Daoy (cell line): ENCODE results near the gene KRT78. TPM values are rescaled to one million over a fixed set of nuclear protein-coding genes. Genes with fewer than 3 reads are reported as not detected.
"Not testable (repeated sequence)": the region's sequence is repeated elsewhere in the genome, so short reads cannot be mapped to it uniquely, and the experiment has no call there.

Source experiments
- DNase-seq: peaks from one replicate; pipeline ENCODE4 v3.0.0-alpha.2; 2015; ENCODE audit warnings: low read depth
- total RNA-seq: library from RNA; depleted of rRNA; stranded (reverse); fragments of >200 nt; shearing (Covaris generic); gene quantifications from 2 replicates; pipeline ENCODE4 v1.2.3, GENCODE V29; 2014; rRNA removed

Gene KRT78, protein sequence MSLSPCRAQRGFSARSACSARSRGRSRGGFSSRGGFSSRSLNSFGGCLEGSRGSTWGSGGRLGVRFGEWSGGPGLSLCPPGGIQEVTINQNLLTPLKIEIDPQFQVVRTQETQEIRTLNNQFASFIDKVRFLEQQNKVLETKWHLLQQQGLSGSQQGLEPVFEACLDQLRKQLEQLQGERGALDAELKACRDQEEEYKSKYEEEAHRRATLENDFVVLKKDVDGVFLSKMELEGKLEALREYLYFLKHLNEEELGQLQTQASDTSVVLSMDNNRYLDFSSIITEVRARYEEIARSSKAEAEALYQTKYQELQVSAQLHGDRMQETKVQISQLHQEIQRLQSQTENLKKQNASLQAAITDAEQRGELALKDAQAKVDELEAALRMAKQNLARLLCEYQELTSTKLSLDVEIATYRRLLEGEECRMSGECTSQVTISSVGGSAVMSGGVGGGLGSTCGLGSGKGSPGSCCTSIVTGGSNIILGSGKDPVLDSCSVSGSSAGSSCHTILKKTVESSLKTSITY
- 1.2 TPM in 1 of 2 replicates, not detected in the other for total RNA-seq

DNA sequence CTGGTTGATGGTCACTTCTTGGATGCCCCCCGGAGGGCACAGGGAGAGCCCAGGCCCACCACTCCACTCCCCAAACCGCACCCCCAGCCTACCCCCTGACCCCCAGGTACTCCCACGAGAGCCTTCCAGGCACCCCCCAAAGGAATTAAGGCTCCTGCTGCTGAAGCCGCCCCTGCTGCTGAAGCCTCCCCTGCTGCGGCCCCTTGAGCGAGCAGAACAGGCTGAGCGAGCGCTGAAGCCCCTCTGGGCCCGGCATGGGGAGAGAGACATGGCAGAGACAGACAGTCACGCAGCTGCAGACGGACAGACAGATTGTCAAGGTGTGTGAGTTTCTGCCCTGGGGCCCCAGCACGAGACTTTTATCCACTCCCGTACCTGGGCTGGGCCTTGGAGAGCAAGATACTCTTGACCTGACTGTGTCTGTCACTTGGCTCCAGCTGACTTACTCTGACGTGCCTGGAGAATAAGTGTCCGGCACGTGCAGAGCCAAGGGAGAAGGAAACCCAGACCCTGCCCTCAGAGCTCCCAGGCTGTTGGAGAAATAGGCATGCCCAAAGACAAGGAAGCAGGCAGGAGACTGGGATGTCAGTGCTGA lies at the start of gene KRT78:
KRT78 (minus strand) TSS at position 334 of the 595 bp plus-strand sequence; CDS start at position 270, 64 bp downstream.
- DNase-seq = no peak

DNA sequence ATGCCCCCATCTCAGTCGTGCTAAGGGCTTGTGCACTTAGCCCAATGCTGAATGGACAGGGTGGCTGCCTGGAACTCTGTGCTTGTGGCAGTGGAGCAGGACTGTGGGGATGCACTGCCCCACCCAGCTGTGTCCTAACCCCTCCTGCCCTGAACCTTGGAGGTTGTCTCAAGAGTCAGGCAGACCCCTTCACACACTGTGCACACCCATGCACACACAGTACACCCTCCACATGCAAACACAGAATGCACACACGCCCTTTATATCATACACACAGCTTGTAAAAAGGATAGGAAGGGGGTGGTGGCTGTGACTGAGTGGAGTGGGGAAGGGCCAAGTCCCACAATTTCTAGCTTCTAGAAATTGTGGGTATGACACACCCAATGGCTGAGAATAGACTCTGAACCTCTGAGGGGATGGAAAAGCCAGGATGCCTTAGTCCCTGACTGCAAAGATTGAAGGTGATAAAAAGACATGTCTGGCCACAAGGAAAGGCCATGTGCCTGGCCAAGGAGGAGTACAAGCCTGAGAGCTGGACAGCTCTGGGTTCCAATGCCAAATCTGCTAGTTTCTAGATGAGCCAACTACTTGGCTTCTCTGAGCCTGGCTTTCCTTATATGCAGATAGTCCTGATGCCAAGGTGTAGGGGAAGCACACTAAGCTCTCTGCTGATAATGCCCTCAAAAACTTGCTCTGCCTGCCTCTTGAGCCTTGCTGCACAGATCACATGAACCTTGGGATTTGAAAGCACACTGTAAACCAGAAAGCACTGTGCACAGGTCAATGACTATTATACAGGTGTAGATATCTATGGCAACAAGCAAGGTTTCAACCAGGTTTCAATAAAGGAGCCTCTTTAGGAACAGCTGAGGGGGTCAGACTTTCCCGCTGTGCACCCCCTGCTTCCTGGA lies 47.7 kb upstream of the KRT78 start:
- DNase-seq = no peak

DNA sequence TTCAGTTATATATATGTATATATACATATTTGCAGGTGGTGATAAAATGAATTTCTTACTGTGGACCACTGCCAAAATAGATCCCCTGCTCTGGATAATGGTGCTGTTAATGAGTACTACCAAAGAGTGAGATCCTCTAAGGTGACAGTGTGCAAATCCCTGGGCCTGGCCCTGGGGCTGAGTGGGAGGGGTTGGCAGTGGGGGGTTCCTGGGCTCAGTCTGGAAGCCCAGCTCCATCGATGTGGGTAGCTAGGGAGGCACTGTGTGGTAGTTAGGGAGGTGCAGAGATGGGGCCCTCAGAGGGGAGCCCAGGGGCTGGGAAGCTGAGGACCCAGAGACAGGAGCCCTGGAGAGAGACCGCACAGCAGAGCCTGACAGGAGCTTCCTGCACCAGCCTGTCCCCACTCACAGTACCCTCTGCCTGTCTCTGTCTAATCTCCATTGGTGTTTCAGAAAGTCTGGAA lies 47.0 kb upstream of the KRT78 start:
- no peak for DNase-seq

DNA sequence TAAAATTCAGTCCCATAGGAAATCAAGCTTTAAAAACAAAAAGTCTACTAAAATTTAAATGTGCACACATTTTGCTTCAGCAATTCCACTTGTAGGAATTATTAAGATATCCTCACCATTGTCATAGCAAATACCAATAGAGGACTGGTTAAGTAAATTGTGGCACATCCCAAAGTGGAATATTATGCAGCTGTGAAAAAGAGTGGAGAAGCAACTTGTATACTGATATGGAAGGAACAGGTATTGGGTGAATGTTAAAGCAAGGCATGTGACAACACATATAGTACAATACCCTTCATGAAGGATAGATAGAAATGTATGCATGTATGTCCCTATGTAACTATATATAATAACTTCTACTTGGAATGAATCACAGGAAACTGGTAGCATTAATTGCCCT lies 44.2 kb upstream of the KRT78 start:
- no peak for DNase-seq

DNA sequence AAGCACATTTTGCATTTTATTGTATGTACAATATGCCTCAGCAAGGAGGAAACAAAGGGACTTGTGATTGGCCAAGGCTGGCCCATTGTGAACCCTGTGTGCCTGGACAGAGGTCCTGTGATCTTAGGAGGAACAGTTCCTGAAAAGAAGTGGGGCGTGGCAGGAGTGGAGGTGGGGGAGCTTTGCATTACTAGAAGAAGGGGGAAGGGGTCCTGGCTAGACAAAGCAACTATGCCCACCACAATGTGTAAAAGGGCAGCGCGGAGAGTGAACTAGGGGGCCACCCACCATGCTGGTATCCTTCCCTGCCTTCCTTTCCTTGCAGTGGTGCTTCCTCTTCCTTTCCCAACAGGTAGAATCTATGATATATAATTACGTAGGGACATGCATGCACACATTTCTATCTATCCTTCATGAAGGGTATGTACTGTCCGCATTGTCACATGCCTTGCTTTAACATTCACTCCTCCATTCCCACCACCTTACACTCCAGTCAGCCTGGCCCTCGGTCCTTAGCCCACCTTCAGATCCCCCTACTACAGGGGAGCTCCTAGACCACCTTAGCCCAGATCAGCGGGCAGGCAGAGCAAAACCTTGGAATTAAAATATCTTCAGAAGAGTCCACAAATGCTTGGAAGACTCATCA lies 43.5 kb upstream of the KRT78 start:
- no peak for DNase-seq

DNA sequence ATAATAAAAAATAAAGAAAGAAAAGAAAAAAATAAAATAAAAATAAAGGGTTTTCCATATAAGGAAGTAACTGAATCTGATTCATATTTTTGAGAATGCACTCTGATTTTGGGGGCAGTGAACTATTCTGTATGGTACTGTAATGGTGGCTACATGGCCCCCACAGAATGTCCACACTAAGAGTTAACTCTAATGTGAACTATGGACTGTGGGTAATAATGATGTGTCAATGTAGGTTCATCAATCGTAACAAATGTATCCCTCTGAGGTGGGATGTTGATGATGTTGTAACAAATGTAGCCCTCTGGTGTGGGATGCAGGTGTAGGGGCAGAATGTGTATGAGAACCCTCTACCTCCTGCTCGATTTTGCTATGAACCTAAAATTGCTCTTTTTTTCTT lies 42.2 kb upstream of the KRT78 start:
- DNase-seq = no peak

DNA sequence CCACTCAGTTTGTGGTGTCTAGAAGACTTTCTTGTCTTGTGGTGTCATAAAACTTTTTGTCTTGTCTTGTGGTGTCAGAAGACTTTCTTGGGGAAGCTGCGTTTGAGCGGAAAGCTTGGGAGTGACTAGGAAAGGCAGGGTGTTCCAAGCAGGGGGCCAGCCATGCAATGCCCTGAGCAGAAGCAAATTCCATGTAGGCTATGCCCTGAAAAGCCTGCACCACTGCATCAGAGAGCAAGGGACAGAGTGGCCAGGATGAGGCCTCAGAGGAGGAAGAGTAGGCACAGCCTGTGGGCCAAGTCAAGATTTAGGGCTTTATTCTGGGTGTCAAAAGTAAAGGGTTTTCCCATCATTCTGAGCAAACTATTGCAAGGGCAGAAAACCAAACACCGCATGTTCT lies 41.6 kb upstream of the KRT78 start:
- DNase-seq = no peak

DNA sequence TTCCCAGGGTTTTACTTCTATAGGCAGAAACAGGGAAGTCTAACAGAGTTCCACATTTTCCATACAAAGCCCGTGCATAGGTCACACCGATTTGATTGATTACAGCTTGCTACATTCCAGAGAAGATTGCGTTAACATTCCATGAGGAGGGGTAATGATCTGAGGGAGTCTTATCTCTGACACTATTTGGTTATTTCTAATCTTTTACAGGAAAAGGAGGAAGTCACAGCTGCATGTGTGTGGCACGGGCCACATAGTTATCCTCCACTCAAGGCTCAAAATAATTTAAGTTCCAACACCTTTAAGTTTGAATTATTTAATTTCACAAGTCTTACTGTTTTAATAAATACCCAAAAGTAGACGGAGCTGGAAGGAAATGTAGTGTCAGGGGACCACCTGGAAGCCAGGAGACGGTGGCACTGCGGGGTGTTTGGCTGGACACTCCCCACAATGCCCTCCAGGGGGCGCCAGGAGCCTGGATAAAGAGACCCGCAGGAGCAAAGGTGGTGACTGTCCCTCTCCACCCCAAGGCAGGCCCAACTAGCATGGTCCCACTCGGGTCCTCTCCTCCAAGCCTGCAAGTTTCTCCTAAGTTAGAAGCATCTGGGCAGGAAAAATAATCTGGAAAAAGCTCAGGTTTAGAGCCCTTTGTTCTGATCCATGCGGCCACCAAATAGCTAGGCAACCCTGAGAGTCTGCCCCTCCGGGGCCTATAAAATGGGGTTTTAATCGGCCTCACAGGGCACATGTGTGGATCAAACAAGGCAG lies 35.9 kb upstream of the KRT78 start:
- peak; percentile 71 for DNase-seq

DNA sequence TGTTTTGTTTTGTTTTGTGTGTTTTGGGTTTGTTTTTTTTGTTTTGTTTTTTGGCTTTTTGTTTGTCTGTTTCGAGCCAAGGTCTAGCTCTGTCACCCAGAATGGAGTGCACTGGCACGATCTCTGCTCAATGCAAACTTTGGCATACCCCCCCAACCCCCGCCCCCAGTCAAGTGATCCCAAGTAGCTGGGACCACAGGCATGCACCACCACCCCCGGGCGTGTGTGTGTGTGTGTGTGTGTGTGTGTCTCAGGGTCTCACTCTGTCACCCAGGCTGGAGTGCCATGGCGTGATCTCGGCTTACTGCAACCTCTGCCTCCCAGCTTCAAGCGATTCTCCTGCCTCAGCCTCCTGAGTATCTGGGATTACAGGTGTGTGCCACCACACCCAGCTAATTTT lies 31.7 kb upstream of the KRT78 start:
- DNase-seq = not testable (repeated sequence)

DNA sequence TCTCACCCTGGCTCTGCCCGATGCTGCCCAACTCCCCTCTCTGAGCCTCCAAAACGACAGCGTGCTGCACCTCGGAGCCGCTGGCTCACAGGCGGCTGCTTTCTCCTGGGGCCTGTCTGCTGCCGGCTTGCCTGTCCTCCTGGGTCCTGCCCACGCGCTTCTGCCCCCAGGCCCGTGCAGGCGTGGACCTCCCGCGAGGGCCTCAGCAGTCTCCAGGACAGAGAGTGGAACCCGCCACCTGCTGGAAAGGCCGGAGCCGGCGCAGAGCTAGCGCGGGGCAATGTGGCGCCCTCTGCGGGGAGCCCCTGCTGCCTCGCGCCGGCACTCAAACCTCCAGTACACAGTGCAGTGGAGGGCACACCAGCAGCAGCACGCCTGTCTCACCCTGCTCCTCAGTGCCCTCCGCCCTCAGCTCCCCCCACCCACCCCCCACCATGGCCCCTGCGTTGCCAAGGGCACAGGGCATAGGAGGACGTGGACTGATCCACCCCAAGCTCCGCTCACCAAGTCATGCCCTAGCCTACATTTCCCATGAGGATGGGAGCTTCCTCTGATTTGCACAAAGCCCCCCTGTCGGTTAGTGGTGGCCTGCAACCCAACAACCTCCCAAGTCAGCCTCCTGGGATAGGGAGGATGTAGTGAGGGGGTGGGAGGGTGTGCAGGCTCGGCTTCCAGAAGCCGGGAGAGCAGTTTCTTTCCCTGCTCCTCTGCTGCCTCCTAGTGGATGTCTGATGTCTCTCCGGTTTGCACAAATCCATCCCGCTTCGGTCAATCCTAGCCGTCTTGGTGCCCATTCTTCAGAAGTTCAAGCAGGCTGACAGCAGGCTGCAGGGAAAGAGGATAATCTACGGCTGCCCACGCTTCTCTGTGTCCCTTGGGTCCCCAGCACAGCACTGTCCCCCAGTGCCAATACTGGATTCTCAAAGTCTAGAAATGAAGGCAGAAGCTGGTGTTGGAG lies 30.9 kb upstream of the KRT78 start:
- peak; percentile 94 for DNase-seq

DNA sequence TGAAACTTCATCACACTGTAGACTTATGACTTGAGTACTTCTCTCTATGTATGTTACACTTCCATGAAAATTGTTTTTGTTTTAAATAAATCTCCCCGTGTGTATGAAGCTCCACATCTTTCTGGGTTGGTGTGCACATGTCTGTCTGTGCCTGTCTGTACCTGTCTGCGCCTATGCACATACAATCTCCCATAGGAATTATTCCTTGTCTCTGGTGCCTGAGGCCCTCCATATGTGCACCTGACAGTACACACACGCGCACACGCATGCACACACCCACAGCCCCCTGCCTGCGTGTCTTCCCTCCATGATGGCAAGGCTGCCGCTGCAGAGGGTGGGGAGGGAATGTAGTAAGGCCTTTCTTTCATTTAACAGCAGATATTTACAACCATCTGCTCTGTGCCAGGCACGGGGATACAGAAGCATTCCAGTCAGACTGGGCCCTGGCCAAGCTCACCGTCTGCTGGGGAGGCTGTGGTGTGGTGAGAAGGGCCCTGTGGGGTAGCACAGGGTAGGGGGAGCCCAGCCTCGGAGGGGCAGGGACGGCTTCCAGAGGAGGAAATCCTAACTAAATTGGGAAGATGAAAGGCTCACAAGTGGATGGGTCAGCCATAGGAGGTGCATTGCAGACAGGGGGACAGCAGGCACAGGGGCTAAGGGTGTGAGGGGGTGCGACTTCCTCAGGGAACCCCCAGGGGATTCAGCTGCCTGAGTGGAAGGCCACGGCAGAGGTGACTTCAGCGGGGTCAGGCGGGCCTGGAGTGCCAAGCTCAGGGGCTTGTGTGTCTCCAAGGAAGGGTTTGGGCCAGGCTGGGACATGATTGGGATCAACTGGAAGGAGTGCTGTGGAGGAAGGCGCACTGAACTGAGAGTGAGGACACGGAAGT lies 30.0 kb upstream of the KRT78 start:
- DNase-seq = no peak

DNA sequence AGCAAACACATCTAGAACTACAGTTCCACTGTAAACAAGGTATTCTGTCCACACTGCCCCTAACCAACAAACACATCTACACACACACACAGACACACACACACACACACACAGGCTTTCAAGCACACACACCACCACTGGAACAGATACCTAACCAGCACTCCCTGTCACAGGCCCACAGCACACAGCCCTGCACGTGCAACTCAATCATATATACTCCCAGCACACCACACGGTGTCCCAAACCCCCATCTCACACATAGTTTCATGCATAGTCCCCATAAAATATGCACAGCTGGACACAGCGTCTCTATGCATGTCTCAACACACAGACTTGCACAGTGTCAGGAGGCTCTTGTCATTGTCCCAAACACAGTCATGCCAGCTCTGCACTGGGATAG lies 28.4 kb upstream of the KRT78 start:
- DNase-seq = no peak

DNA sequence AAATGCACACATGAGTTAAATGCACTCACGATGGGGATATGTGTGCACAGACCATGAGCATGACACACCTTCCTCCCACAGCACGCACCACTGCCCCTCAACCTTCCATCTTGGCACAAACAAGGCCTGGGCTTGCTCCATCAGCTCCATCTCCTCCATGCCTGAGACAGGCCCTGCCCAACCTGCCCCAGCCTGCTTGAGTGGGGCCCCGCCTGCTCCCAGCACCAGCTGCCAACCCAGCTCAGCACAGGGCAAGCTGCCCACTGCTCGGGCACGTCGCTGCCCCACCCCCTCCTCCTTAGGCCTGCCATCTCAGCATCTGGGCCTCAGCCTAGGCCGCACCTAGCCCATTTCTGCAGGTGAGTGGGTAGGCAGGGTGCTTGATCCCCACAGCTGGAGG lies 27.6 kb upstream of the KRT78 start:
- no peak for DNase-seq

DNA sequence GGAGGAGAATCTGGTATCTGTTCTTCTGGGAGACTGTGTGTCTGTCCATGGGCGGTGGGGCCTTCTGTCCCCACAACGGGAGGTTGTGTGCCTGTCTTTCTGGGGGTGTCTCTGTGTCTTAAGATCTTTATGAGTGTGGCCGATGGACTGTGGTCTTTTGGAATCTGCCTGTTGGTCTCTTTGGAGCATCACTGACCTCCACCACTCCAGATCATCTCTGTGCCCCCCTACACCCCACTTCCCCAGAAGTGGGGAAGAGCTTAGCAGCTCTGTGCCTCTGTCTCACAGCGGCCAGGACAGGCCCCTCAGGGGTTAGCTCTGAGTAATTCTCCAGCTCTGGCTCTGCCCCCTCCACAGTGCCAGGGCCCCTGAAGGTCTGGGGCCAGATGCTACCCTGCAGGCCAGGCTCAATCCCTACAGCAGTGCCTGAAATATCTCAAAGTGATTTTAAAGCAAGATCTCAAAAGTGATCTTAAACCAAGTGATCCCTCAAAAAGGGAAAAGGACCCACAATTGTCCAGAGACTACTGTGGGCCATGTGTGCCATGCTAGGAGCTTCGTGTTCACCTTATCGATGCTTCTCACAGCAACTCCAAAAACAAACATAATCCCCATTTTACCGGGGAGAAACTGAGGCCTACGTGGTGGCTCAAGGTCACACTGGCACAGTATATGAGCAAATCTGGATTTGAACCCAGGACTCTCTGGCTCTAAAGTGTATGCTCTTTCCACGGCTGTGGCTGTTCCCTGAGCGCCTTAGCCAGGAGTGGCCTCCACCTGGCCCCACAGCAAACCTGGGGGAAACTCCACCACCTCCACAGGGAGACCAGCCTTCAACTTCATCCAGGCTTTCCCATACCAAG lies 26.0 kb upstream of the KRT78 start:
- DNase-seq = no peak

DNA sequence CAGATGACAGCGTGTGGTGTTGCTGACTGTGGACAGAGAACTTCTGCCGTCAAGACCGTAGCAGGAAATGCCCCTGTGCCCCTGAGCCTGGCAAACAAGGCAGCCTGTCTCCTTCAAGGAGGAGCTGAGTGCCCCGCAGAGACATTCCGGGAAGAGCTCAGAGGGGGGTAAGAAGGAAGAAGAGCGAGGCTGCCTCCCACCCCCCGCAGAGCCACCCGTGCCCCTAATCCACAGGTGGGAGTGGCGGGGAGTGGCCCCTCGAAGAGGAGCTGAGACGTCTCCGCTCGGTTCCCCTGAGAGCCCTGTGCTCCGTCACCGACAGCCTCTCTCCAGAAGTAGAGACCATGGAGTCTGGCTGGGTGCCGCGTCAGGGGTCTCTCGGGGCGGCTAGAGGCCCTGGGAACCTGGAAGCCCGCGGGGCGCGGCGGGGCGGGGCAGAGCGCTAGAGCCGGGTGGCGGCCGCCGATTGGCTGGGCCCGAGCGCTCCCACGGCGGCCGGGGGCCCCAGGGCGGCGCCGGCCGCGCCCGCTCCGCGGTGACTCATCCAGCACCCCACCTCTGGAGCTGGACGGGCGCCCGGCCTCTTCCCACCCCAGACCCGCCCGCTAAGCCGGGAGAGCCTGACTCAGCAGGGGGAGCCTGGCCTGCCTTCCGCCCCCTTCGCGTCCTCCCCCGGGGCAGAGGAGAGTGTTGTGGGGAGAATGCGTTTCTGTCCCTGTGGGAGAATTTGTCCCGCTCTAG lies 25.2 kb upstream of the KRT78 start:
- DNase-seq = peak; percentile 99

DNA sequence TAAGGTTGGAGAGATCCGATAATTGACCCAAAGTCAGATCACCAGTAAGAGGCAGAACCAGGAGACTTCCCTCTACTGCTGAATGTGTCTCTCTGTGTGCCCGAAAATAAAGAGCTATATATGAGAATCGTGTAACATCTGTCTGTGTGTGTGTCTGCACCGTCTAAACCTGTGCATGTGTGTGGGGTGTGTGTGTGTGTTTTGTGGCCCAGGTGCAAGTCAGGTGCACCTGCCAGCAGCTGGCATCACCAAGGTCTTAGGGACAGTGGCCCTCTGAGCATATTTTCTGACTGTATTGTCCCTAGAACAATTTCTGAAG lies 24.7 kb upstream of the KRT78 start:
- DNase-seq = no peak
